K562 (cell line): ENCODE data around the gene CITED2. TPM values are rescaled to one million over a fixed set of nuclear protein-coding genes. Genes with fewer than 3 reads are reported as not detected.

Source experiments
- ATF1 ChIP-seq, 2 experiments: fragments of 450-650 bp in 1 of 2; IDR thresholded peaks; 2 replicates each; pipeline ENCODE4 v1.6.1; 2016; ENCODE audit warnings: missing compliant biosample characterization in 1 of 2, missing genetic modification characterization in 1 of 2
- ESRRA ChIP-seq: fragments of 450-650 bp; IDR thresholded peaks from 2 replicates; pipeline ENCODE4 v1.6.1; 2014; ENCODE audit warnings: low read depth, mild to moderate bottlenecking, moderate library complexity, borderline replicate concordance
- JUNB ChIP-seq: fragments of 450-650 bp; formaldehyde crosslinking; conservative IDR thresholded peaks from 2 replicates; pipeline ENCODE4 v1.4.0; 2020; ENCODE audit warnings: mild to moderate bottlenecking
- LCOR ChIP-seq: sonication (generic); formaldehyde crosslinking; IDR thresholded peaks from 2 replicates; pipeline ENCODE4 v1.8.0; 2022; ENCODE audit warnings: mild to moderate bottlenecking, missing genetic modification reagents
- NCOA4 ChIP-seq: fragments of 450-650 bp; IDR thresholded peaks from 2 replicates; pipeline ENCODE4 v1.6.1; 2018; ENCODE audit warnings: mild to moderate bottlenecking; ENCODE audit not compliant: partially characterized antibody
- RCOR1 ChIP-seq, 2 experiments: IDR thresholded peaks; 2 replicates each; pipeline ENCODE4 v1.6.1; 2012; ENCODE audit warnings: low read depth in 2 of 2, low read length in 2 of 2, borderline replicate concordance in 1 of 2, improper control_type of control experiment in 1 of 2
- ZKSCAN8 ChIP-seq: fragments of 200-800 bp; sonication (Bioruptor generic); IDR thresholded peaks from 2 replicates; pipeline ENCODE4 v1.6.1; 2016; ENCODE audit warnings: missing genetic modification characterization, missing compliant biosample characterization
- ZNF778 ChIP-seq: fragments of 450-650 bp; formaldehyde crosslinking; IDR thresholded peaks from 2 replicates; pipeline ENCODE4 v1.4.0; 2020; ENCODE audit warnings: mild to moderate bottlenecking, moderate library complexity
- ZNF780A ChIP-seq: fragments of 250-450 bp; sonication (Bioruptor Pico); IDR thresholded peaks from 2 replicates; pipeline ENCODE4 v1.5.0; 2021; ENCODE audit warnings: mild to moderate bottlenecking
- polyA plus RNA-seq, 8 experiments: library from polyadenylated mRNA; depleted of rRNA in 4 of 8; stranded (reverse) in 5 of 8; unstranded in 3 of 8; fragments of >200 nt; fragmentation: Nextera tagmentation in 2 of 8; fragmentation: Illumina TruSeq in 1 of 8; extraction: Ambion mirVana in 2 of 8; extraction: Trizol in 1 of 8; gene quantifications; 2 replicates each; pipeline versions ENCODE4 v1.2.1 to v1.2.3, GENCODE V29; 2011 to 2014; ENCODE audit warnings: inconsistent platforms in 1 of 8, missing spikeins in 1 of 8
- total RNA-seq, 7 experiments: library from RNA; depleted of rRNA in 6 of 7; stranded (reverse); fragments of >200 nt in 6 of 7; fragmentation: Illumina TruSeq in 2 of 7; extraction: Trizol in 2 of 7; gene quantifications; 2 replicates each; pipeline versions ENCODE4 v1.2.1 to v1.2.3, GENCODE V29; 2011 to 2021; ENCODE audit warnings: low replicate concordance in 1 of 7
- TF ChIP-seq, protein P1 (sequence below): sonication (generic); formaldehyde crosslinking; IDR thresholded peaks from 2 replicates; pipeline ENCODE4 v1.8.0; 2023; ENCODE audit warnings: mild to moderate bottlenecking, missing genetic modification reagents
- TF ChIP-seq, protein P2 (sequence below): fragments of 150-350 bp; conservative IDR thresholded peaks from 2 replicates; pipeline ENCODE4 v1.6.1; 2014; ENCODE audit warnings: low read length
- TF ChIP-seq, protein P3 (sequence below): IDR thresholded peaks from 2 replicates; pipeline ENCODE4 v1.6.1; 2011; ENCODE audit warnings: borderline replicate concordance, low read depth, mild to moderate bottlenecking, moderate library complexity, low read length; ENCODE audit not compliant: insufficient read depth, poor library complexity, severe bottlenecking
- TF ChIP-seq, protein P4 (sequence below): fragments of 250-450 bp; sonication (Bioruptor Pico); IDR thresholded peaks from 2 replicates; pipeline ENCODE4 v1.4.0; 2020; ENCODE audit warnings: mild to moderate bottlenecking
- TF ChIP-seq, protein P5 (sequence below): IDR thresholded peaks from 3 replicates; pipeline ENCODE4 v1.6.1; 2011; ENCODE audit warnings: borderline replicate concordance, mild to moderate bottlenecking, moderate library complexity; ENCODE audit not compliant: insufficient read length; ENCODE audit errors: extremely low read depth

Gene CITED2
- total and polyA plus RNA-seq, 9 of the 15 experiments (the other 6 are each of a cell fraction or from before 2014, with no cell fraction given), result 0.21 to 86.1 (median 17.5) TPM

DNA sequence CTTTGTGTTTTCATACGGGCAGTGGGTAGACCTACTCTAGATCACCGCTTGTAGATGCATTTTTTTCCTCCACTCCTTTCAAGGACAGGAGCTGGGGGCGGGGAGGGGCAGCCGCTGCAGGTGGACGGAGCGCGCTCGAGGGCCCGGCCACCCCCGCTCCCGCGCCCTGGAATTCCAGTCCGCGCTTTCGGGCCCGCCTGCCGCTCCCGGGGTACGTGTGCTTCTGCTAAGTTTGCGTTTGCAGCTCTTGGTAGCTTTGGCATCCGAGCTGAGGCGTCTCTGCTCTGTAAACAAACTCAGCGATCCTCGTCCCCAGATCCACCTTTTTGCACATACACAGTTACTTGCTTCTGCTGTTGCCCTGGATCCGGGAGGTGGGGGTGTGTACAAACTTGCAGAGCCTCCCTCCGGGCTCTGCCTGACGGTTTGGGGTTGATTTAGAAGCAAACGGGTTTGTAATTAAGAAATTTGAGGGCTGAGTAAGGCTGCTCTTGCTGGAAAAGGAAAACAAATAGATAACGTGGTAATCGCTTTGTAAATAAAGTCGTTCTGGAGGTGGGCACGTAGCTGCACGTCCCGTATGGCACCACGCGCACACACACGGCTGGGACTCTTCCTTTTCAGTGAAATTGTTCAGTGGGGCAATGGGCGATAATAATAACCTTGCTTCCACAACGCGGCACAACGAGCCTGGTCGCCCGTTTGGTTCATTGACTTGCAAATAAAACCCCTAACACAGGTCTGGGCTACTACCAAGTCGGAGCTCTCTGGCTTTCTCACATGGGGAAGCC, 973 bp upstream of the CITED2 start (continued):
- TF ChIP-seq, protein P1, sequence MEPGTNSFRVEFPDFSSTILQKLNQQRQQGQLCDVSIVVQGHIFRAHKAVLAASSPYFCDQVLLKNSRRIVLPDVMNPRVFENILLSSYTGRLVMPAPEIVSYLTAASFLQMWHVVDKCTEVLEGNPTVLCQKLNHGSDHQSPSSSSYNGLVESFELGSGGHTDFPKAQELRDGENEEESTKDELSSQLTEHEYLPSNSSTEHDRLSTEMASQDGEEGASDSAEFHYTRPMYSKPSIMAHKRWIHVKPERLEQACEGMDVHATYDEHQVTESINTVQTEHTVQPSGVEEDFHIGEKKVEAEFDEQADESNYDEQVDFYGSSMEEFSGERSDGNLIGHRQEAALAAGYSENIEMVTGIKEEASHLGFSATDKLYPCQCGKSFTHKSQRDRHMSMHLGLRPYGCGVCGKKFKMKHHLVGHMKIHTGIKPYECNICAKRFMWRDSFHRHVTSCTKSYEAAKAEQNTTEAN (CRISPR knock-in tag), result no peak
- TF ChIP-seq ZKSCAN8 (CRISPR knock-in tag), result no peak
- TF ChIP-seq ZNF778 (CRISPR knock-in tag), result no peak
- TF ChIP-seq RCOR1 (IDR thresholded peaks at IDR 0.05; ENCODE audit: borderline replicate concordance in 1 of 2, low read depth in 2 of 2, low read length in 2 of 2), result peak in 1 of 2 experiments; percentile 80; a peak in 2 of 4 replicates
- TF ChIP-seq, protein P2, sequence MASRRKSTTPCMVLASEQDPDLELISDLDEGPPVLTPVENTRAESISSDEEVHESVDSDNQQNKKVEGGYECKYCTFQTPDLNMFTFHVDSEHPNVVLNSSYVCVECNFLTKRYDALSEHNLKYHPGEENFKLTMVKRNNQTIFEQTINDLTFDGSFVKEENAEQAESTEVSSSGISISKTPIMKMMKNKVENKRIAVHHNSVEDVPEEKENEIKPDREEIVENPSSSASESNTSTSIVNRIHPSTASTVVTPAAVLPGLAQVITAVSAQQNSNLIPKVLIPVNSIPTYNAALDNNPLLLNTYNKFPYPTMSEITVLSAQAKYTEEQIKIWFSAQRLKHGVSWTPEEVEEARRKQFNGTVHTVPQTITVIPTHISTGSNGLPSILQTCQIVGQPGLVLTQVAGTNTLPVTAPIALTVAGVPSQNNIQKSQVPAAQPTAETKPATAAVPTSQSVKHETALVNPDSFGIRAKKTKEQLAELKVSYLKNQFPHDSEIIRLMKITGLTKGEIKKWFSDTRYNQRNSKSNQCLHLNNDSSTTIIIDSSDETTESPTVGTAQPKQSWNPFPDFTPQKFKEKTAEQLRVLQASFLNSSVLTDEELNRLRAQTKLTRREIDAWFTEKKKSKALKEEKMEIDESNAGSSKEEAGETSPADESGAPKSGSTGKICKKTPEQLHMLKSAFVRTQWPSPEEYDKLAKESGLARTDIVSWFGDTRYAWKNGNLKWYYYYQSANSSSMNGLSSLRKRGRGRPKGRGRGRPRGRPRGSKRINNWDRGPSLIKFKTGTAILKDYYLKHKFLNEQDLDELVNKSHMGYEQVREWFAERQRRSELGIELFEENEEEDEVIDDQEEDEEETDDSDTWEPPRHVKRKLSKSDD, result 0 out of 2 replicates have a peak, but pooled peaks have one; percentile 52
- TF ChIP-seq, protein P3, sequence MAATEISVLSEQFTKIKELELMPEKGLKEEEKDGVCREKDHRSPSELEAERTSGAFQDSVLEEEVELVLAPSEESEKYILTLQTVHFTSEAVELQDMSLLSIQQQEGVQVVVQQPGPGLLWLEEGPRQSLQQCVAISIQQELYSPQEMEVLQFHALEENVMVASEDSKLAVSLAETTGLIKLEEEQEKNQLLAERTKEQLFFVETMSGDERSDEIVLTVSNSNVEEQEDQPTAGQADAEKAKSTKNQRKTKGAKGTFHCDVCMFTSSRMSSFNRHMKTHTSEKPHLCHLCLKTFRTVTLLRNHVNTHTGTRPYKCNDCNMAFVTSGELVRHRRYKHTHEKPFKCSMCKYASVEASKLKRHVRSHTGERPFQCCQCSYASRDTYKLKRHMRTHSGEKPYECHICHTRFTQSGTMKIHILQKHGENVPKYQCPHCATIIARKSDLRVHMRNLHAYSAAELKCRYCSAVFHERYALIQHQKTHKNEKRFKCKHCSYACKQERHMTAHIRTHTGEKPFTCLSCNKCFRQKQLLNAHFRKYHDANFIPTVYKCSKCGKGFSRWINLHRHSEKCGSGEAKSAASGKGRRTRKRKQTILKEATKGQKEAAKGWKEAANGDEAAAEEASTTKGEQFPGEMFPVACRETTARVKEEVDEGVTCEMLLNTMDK, result no peak
- TF ChIP-seq, protein P4, sequence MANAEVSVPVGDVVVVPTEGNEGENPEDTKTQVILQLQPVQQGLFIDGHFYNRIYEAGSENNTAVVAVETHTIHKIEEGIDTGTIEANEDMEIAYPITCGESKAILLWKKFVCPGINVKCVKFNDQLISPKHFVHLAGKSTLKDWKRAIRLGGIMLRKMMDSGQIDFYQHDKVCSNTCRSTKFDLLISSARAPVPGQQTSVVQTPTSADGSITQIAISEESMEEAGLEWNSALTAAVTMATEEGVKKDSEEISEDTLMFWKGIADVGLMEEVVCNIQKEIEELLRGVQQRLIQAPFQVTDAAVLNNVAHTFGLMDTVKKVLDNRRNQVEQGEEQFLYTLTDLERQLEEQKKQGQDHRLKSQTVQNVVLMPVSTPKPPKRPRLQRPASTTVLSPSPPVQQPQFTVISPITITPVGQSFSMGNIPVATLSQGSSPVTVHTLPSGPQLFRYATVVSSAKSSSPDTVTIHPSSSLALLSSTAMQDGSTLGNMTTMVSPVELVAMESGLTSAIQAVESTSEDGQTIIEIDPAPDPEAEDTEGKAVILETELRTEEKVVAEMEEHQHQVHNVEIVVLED (CRISPR knock-in tag), result peak; percentile 43
- peak; percentile 36; the same call in 1 of the 2 replicates for TF ChIP-seq LCOR (CRISPR knock-in tag)
- TF ChIP-seq ZNF780A (CRISPR knock-in tag), result no peak
- TF ChIP-seq ESRRA, result peak; percentile 61; the same call in 1 of the 2 replicates
- TF ChIP-seq JUNB (CRISPR knock-in tag), result no peak
- TF ChIP-seq, protein P5, sequence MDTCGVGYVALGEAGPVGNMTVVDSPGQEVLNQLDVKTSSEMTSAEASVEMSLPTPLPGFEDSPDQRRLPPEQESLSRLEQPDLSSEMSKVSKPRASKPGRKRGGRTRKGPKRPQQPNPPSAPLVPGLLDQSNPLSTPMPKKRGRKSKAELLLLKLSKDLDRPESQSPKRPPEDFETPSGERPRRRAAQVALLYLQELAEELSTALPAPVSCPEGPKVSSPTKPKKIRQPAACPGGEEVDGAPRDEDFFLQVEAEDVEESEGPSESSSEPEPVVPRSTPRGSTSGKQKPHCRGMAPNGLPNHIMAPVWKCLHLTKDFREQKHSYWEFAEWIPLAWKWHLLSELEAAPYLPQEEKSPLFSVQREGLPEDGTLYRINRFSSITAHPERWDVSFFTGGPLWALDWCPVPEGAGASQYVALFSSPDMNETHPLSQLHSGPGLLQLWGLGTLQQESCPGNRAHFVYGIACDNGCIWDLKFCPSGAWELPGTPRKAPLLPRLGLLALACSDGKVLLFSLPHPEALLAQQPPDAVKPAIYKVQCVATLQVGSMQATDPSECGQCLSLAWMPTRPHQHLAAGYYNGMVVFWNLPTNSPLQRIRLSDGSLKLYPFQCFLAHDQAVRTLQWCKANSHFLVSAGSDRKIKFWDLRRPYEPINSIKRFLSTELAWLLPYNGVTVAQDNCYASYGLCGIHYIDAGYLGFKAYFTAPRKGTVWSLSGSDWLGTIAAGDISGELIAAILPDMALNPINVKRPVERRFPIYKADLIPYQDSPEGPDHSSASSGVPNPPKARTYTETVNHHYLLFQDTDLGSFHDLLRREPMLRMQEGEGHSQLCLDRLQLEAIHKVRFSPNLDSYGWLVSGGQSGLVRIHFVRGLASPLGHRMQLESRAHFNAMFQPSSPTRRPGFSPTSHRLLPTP, result no peak
- no peak for TF ChIP-seq ATF1 (CRISPR knock-in tag; IDR thresholded peaks at IDR 0.05)
- peak; percentile 69 for TF ChIP-seq ATF1 (tag; IDR thresholded peaks at IDR 0.05)
- no peak for TF ChIP-seq NCOA4
